GM19328 (cell line): ENCODE data around the gene FOXA3.

Experiments used
- ATAC-seq: cut with Tn5 transposase; IDR thresholded peaks from one replicate; pipeline ENCODE4 v1.9.1; 2021; ENCODE audit warnings: mild to moderate bottlenecking, moderate library complexity; ENCODE audit not compliant: unreplicated experiment

FOXA3 gene

GRCh38 chr19:45917421-45918091 lies 53.4 kb downstream of the FOXA3 start:
- no peak for ATAC-seq

GRCh38 chr19:45918721-45919120 lies 54.6 kb downstream of the FOXA3 start:
- ATAC-seq = no peak

GRCh38 chr19:45919678-45920077 lies 55.6 kb downstream of the FOXA3 start:
- no peak for ATAC-seq

- ATAC-seq = no peak
Measured at GRCh38 chr19:45920458-45920857, 56.3 kb downstream of the FOXA3 start.

GRCh38 chr19:45922281-45922680 lies 58.2 kb downstream of the FOXA3 start:
- no peak for ATAC-seq
